Regular cardiac myocyte (primary cell): ENCODE data around the gene SRC. TPM values are rescaled to one million over a fixed set of nuclear protein-coding genes. Genes with fewer than 3 reads are reported as not detected.

Source experiments
- total RNA-seq: library from RNA; depleted of rRNA; stranded (reverse); fragments of >200 nt; gene quantifications from 2 replicates; pipeline ENCODE4 v1.2.3, GENCODE V29; 2014

Gene SRC
- total RNA-seq, result 7.5 and 11.0 TPM in 2 replicates

GRCh38 chr20:37345339-37346235 lies at the start of gene SRC:
SRC (plus strand) TSS chr20:37346140; CDS start chr20:37384154, 38,014 bp downstream.

Other genes with a start within 250 kb of the SRC start
- gene RPN2, start 166.8 kb upstream of the SRC start, total RNA-seq, result 202 and 355 TPM in 2 replicates
- gene MROH8, start 166.6 kb upstream of the SRC start, total RNA-seq, result 0.38 and 0.56 TPM in 2 replicates
- gene GHRH, start 84.3 kb upstream of the SRC start, total RNA-seq, result not detected in 2 replicates
- 16.1 and 21.1 TPM in 2 replicates for gene MANBAL, start 56.5 kb upstream of the SRC start, total RNA-seq
- gene NNAT, start 175.1 kb downstream of the SRC start, total RNA-seq, result 0.19 TPM in 1 of 2 replicates, not detected in the other
- gene BLCAP, start 181.7 kb downstream of the SRC start, total RNA-seq, result 29.6 and 33.9 TPM in 2 replicates